ENCODE measurements around the gene BPIFB6. TPM values are rescaled to one million over a fixed set of nuclear protein-coding genes. Genes with fewer than 3 reads are reported as not detected.

Gene BPIFB6
- total RNA-seq, 4 donors from 2014 or later = not detected

DNA sequence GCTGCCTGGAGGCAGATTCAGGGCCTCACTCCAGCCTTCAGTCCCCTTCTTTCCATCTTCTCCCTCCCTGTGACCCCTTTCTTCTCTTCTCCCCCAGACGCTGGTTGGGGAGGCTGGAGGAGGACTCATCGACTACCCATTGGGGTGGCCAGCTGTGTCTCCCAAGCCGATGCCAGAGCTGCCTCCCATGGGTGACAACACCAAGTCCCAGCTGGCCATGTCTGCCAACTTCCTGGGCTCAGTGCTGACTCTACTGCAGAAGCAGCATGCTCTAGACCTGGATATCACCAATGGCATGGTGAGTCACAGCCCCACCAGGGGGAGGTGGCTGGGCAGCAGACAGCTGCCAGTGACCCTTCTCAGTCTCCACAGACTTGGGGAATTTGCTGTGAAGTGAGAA, 60.9 kb downstream of the BPIFB6 start:
- H3K4me3 ChIP-seq = no peak overlapping the region
- no peak overlapping the region for H3K27ac ChIP-seq
- H3K27me3 ChIP-seq = peaks cover 7% of the 10 kb centered on the region
- no peaks in the 10 kb centered on the region for H3K4me1 ChIP-seq
- no peaks in the 10 kb centered on the region for H3K36me3 ChIP-seq
- WGBS = 72% methylated on average over 3 of the region's 3 CpGs
- DNase-seq (ENCODE audit: low spot score in 2 of 2) = no peak
- no peak for TF ChIP-seq POLR2AphosphoS5 (IDR thresholded peaks at IDR 0.05)
- no peaks in the 10 kb centered on the region for H3K9me3 ChIP-seq

DNA sequence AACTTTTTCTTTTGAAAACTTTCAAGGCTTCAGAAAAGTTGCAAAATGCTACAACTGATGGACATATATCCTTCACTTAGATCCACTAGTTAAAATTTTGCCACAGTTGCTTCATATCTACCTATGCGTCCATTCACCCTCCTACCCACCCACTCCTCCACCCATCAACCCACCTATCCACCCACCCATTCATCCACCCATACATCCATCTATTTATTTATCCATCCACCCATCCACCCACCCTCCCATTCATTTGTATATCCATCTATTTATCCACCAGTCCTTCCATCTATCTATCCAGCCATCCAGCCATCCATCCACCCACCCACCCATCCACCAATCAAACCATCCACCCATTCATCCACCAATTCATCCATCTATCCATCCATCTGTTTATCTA, 61.6 kb downstream of the BPIFB6 start:
- no peaks in the 10 kb centered on the region for H3K9me3 ChIP-seq
- H3K27ac ChIP-seq = no peak overlapping the region
- DNase-seq (ENCODE audit: low spot score in 2 of 2) = no peak
- WGBS = 79% methylated on average over 1 of the region's 1 CpG
- no peaks in the 10 kb centered on the region for H3K4me1 ChIP-seq
- H3K36me3 ChIP-seq = no peaks in the 10 kb centered on the region
- no peak overlapping the region for H3K4me3 ChIP-seq
- no peak for TF ChIP-seq EP300 (IDR thresholded peaks at IDR 0.05)
- no peak for TF ChIP-seq POLR2AphosphoS5 (IDR thresholded peaks at IDR 0.05)
- TF ChIP-seq, protein P1, sequence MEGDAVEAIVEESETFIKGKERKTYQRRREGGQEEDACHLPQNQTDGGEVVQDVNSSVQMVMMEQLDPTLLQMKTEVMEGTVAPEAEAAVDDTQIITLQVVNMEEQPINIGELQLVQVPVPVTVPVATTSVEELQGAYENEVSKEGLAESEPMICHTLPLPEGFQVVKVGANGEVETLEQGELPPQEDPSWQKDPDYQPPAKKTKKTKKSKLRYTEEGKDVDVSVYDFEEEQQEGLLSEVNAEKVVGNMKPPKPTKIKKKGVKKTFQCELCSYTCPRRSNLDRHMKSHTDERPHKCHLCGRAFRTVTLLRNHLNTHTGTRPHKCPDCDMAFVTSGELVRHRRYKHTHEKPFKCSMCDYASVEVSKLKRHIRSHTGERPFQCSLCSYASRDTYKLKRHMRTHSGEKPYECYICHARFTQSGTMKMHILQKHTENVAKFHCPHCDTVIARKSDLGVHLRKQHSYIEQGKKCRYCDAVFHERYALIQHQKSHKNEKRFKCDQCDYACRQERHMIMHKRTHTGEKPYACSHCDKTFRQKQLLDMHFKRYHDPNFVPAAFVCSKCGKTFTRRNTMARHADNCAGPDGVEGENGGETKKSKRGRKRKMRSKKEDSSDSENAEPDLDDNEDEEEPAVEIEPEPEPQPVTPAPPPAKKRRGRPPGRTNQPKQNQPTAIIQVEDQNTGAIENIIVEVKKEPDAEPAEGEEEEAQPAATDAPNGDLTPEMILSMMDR (IDR thresholded peaks at IDR 0.05) = no peak
- TF ChIP-seq POLR2A (IDR thresholded peaks at IDR 0.05) = no peak
- peaks cover 7% of the 10 kb centered on the region for H3K27me3 ChIP-seq

DNA sequence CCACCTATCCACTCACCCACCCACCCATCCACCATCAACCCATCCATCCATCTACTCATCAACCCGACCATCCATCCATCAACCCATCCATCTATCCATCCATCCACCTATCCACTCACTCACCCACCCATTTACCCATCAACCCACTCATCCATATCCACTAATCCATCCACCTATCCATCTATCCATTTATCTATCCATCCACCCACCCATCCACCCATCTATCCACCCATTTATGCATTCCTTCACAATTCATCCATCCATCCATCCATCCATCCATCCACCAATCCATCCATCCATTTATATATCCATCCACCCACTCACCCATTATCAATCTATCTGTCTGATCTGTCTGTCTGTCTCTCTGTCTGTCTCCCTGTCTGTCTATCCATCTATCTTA, 62.1 kb downstream of the BPIFB6 start:
- WGBS = 43% methylated on average over 1 of the region's 1 CpG
- Histone ChIP-seq H3K36me3 (no peaks in the 10 kb centered on the region), H3K4me3 (no peak overlapping the region), H3K9me3 (no peaks in the 10 kb centered on the region), H3K27ac (no peak overlapping the region), H3K4me1 (no peaks in the 10 kb centered on the region), H3K27me3 (peaks cover 7% of the 10 kb centered on the region)
- no peak for TF ChIP-seq POLR2A (IDR thresholded peaks at IDR 0.05)
- TF ChIP-seq EP300 (IDR thresholded peaks at IDR 0.05) = no peak
- TF ChIP-seq, protein P1 (IDR thresholded peaks at IDR 0.05) = no peak
- TF ChIP-seq POLR2AphosphoS5 (IDR thresholded peaks at IDR 0.05) = no peak
- DNase-seq (ENCODE audit: low spot score in 2 of 2) = no peak

Other genes starting within 250 kb of the BPIFB6 start
- gene MAPRE1, start 211.7 kb upstream of the BPIFB6 start, total RNA-seq = 10 to 100 TPM; 41.9 to 67.8 (median 53.2) TPM
- under 1 TPM in 2 of 4 donors, not detected in 2; 0.76 to 0.89 TPM for gene EFCAB8, start 172.7 kb upstream of the BPIFB6 start, total RNA-seq
- not detected for gene SUN5, start 27.2 kb upstream of the BPIFB6 start, total RNA-seq
- not detected for gene BPIFB2, start 23.9 kb upstream of the BPIFB6 start, total RNA-seq
- gene BPIFB3, start 22.3 kb downstream of the BPIFB6 start, total RNA-seq = not detected
- gene BPIFB4, start 48.0 kb downstream of the BPIFB6 start, total RNA-seq = not detected
- gene BPIFA2, start 136.5 kb downstream of the BPIFB6 start, total RNA-seq = not detected
- not detected for gene BPIFA3, start 185.7 kb downstream of the BPIFB6 start, total RNA-seq
- not detected for gene BPIFA1, start 204.3 kb downstream of the BPIFB6 start, total RNA-seq